Left lobe of liver (tissue), 2 donors: ENCODE measurements around the gene SPEF2. TPM values are rescaled to one million over a fixed set of nuclear protein-coding genes. Genes with fewer than 3 reads are reported as not detected.
"Not testable (repeated sequence)": the region's sequence is repeated elsewhere in the genome, so short reads cannot be mapped to it uniquely, and the experiment has no call there.

ENCODE experiments used
- ATAC-seq: fragments of 200-7000 bp; cut with Tn5 transposase; one replicate; pipeline ENCODE4 v1.9.1; 2020; ENCODE audit warnings: mild to moderate bottlenecking, moderate library complexity
- DNase-seq: peaks from one replicate; pipeline ENCODE4 v3.0.0-alpha.2; 2020; ENCODE audit warnings: low spot score
- total RNA-seq: library from RNA; stranded (reverse); gene quantifications from one replicate; pipeline ENCODE4 v1.2.1, GENCODE V29; 2021
- donor health status: DM: no; HTN: no; CAD: no; lungs with moderate emphysema.
- donor health status: DM: no; HTN: yes; CAD: no.

The SPEF2 gene
- total RNA-seq, 1 donor from 2014 or later, result 1.7 TPM

GRCh38 chr5:35657877-35658276 lies 40.2 kb downstream of the SPEF2 start:
- DNase-seq (no peak), ATAC-seq (no peak)

- DNase-seq (no peak), ATAC-seq (no peak)
Observed at GRCh38 chr5:35659556-35659955, 41.9 kb downstream of the SPEF2 start.

DNA sequence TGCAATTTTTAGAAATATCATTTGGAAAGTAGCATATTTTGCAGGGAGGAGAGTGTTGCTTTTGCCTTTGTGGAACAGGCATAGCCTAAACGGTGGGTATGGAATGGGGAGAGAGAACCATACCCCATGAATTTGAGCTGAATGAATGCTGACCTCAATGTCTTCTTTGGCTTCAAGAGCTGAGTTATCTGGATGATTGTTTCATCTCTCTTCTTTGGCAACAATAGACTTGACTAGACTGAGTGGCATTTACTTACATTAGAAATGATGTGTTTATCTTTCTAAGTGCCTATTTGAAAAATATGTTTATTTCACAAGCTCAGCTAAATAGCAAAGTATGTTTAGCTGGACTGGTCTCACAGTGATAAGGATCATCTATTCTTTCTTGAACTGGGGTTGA lies 42.8 kb downstream of the SPEF2 start:
- ATAC-seq, result no peak
- DNase-seq, result no peak

DNA sequence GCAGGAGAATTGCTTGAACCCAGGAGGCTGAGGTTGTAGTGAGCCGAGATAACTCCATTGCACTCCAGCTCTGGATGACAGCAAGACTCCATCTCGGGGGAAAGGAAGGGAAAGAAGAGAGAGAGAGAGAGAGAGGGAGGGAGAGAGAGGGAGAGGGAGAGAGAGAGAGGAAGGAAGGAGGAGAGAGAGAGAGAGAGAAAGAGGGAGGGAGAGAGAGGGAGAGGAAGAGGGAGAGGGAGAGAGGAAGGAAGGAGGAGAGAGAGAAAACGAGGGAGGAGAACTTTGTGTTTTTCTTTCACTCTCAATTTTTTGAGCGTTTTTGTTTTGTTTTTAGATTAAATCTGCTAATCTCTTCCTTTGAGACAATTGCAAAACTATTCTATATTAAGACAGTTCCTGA lies 46.9 kb downstream of the SPEF2 start:
- ATAC-seq (no peak), DNase-seq (no peak)

- ATAC-seq (no peak), DNase-seq (no peak)
Observed at GRCh38 chr5:35665096-35665495, 47.4 kb downstream of the SPEF2 start.

GRCh38 chr5:35668319-35668718 lies 50.7 kb downstream of the SPEF2 start:
- no peak for ATAC-seq

DNA sequence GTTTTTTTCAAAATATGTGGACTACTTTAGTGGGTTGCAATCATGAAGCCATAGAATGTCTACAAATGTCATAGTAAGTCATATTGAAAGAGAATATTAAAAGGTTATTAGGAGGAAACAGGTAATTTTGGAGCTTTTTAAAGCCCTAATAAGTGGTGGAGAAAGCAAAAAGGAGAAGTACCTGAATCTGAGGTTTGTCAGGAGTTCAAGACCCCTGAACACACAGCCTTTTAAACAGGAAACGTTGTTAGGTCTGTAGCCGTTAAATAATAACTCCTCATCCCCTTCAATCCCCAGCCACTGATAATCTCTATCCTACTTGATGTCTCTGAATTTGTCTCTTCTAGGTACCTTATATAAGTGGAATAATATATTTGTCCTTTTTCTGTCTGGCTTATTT lies 51.1 kb downstream of the SPEF2 start:
- no peak for ATAC-seq
- DNase-seq, result no peak

More at GRCh38 chr5:35668319-35668718, 50.7 kb downstream of the SPEF2 start:
- DNase-seq, result no peak

DNA sequence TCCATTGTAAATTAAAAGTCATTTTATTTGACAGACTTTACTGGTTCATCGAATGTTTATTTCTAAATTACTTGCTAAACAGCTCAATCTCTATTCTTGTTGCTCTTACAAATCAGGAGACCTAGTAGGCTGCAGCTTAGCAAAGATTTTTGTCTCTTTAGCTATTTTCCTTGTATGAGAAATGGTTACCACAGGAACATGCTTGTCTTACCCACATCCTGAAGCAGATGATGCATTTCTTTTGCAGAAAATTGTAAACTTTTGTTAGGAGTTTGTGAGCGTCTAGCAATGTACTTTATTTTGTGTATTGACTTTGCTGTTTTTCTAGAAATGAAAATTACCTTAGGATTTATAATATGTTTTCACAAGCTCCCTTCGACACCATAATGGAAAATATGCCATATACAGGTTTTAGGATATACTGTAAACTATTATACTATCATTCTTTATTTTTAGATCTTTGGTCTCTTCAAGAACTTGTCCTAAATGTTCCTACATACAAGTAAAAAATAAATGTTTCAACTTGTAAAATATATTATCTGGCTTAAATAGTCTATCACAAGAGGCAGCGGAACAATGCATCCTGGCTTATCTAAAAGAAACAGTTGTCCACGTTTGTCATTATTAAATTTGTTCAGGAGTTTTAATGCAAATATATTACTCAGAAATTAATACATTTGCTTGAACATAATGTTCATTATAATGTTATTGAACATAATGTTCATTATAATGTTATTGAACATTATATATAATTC lies 54.1 kb downstream of the SPEF2 start:
- no peak for DNase-seq
- no peak for ATAC-seq

- not testable (repeated sequence) for DNase-seq, ATAC-seq
Observed at GRCh38 chr5:35672296-35672655, 54.6 kb downstream of the SPEF2 start.

GRCh38 chr5:35672995-35673394 lies 55.3 kb downstream of the SPEF2 start:
- ATAC-seq (no peak), DNase-seq (no peak)

- no peak for ATAC-seq
- DNase-seq, result no peak
Observed at GRCh38 chr5:35674049-35674448, 56.4 kb downstream of the SPEF2 start.

DNA sequence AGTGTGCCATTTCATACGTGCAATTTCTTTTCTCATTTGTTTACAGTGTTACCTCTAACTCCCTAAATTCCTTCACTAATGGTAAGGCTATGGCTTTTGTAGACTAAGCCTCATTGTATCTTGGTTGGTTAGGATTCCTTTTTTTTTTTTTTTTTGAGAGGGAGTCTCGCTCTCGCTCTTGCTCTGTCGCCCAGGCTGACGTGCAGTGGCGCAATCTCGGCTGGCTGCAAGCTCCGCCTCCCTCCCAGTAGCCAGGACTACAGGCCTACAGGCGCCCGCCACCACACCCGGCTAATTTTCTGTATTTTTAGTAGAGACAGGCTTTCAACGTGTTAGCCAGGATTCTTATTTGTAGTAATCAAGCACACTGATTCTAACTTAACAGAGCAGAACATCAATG lies 57.7 kb downstream of the SPEF2 start:
- DNase-seq (no peak), ATAC-seq (no peak)

DNA sequence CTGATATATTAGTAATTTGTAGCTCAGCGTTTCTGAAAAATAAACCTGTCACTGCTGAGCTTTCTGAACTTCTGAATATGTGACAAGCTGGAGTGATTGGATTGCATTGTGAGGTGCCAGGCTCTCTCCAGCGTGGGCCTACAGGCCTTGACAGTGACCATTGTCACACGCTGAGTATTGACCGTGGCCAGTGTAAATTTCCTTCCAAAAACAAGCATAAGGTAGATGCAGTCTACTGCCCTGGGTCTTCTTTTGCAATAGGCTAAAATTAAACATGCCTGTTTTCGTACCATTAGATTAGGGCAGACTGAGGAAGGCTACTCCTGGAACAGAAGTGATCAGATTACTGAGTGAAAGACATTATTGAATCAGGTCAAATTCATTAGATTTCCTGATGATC lies 60.2 kb downstream of the SPEF2 start:
- ATAC-seq, result peak; percentile 75
- DNase-seq, result no peak

GRCh38 chr5:35678661-35679060 lies 61.0 kb downstream of the SPEF2 start:
- no peak for ATAC-seq
- no peak for DNase-seq

DNA sequence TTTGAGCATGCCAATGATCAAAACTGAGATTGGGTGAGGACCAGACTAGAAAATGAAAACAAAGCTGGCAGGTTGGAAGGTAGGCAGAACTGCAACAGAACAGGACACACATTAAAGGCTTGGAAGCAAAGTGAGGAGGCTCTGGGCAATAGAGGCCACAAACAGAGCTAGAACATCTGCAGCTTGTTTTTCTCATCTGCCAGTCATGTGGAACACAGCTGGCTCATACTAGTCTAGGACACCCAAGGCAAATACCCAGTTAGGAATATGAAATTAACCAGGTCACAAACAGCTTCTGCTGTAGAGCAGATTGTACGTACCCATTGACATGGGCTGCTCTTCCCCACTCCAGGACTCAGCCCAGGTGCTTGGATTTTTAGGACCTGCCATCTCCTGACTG lies 61.7 kb downstream of the SPEF2 start:
- ATAC-seq (no peak), DNase-seq (no peak)

DNA sequence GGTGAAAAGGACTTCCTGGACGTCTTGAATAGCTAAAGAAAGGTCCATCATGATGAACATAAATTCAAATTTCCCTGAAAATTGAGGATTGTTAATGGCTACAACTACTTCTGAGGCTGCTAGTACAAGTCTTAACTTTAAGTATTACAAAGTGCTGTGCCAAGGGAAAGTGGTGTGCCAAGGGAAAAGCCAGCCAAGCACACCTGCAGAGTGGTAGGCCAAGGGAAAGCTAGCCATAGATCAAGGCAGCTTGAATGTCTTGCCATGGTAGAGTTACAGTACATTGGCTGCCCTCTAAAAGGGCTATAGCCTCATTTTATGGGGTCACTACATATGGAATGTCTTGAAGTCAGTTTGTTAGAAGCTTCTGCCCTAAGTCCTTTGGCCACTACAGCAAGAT lies 64.2 kb downstream of the SPEF2 start:
- ATAC-seq, result peak; percentile 64

DNA sequence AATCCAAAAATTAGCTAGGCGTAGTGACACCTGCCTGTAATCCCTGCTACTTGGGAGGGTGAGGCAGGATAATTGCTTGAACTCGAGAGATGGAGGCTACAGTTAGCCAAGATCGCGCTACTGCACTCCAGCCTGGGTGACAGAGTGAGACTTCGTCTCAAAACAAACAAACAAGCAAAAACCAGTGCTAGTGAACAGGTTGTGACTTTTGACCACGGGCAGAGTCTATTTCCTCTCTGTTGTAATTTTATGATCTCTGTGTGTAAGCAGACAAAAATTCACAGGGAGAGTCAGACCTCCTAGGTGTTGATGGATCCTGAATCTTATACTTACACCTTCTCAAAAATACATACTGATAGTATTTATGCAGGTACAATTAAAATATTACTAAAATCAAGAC lies 65.8 kb downstream of the SPEF2 start:
- DNase-seq (peak; percentile 56), ATAC-seq (peak; percentile 93)

More for the DNA sequence above, 64.2 kb downstream of the SPEF2 start:
- no peak for DNase-seq

DNA sequence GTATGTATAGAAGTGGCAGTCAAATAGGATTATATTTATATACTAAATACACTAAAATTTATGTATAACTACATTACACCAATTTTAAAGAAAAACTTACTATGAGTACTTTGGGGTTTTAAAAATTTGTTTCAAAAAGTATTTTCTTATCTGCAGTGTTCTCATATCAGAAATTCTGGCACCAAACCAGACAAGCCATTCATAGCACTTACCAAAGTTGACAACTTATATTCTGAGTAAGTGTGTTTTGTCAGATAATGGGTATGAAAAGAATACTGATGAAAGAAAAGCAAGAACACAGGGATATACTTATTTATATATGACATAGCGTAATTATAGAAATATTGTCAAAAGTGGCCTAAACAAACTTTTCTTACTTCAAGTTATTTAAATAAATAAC lies 67.5 kb downstream of the SPEF2 start:
- DNase-seq (no peak), ATAC-seq (no peak)

GRCh38 chr5:35687961-35688360 lies 70.3 kb downstream of the SPEF2 start:
- no peak for DNase-seq

DNA sequence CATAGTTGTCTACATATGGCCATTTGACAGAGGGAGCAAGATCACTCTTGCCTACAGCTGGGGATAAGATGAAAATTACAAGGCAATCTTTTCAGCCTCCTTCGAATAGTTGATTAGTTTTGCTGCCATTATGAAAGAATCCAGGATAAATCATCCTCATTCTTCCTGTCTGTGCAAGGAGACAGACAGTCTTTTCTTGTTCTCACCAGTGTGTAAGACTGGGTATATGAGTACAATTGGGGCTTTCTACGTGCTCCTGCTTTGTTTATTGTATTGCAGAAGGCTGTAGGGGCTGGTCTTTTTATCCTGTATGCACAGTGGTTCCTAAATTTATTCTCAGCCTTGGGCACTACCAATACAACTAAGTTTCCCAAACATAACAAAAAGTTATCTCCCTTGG lies 76.8 kb downstream of the SPEF2 start:
- ATAC-seq (no peak), DNase-seq (no peak)

More at GRCh38 chr5:35687961-35688360, 70.3 kb downstream of the SPEF2 start:
- ATAC-seq, result no peak

- ATAC-seq (no peak), DNase-seq (no peak)
Observed at GRCh38 chr5:35698047-35698808, 80.6 kb downstream of the SPEF2 start.

- no peak for ATAC-seq
Observed at GRCh38 chr5:35707659-35708058, 90.0 kb downstream of the SPEF2 start.

More at GRCh38 chr5:35707659-35708058, 90.0 kb downstream of the SPEF2 start:
- DNase-seq, result no peak
